Activated CD8-positive, alpha-beta memory T cell treated with anti-CD3 and anti-CD28 coated beads, Interleukin-2, amount 50 U/mL, for 1 hour (primary cell): Measurements from ENCODE around the gene FMR1NB.

Source experiments
- DNase-seq: peaks from one replicate; pipeline ENCODE4 v3.0.0-alpha.2; 2020; ENCODE audit errors: extremely low read depth

FMR1NB gene

DNA sequence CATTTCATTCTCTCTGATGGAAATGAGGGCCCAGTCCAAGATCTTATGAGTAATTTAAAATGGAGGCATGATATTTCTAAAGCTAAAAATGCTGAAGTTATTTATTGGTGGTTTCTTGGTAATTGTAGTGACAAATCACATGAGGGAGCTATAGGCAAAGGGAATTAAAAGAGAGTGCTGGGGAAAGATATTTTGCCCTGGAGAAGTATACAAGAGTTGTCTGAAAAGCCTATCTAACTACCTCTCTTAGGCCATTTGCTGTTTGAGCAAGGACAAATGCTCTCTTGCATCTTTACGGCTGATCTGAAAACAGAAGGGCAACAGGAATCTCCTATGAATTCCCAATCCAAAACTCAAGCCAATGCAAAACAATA, 89.4 kb downstream of the FMR1NB start:
- no peak for DNase-seq
